Epithelial cell of prostate (primary cell): ENCODE results near the gene NDUFS6.
"Not testable (repeated sequence)": the region's sequence is repeated elsewhere in the genome, so short reads cannot be mapped to it uniquely, and the experiment has no call there.

Source experiments
- DNase-seq: peaks from one replicate; pipeline ENCODE4 v3.0.0-alpha.2; 2011; ENCODE audit warnings: low read depth, low spot score
- H3K27ac ChIP-seq: fragments of 450-650 bp; 2 replicates; pipeline ENCODE4 v1.5.1; 2017; ENCODE audit warnings: mild to moderate bottlenecking

NDUFS6 gene

GRCh38 chr5:1827886-1828397 is 26.7 kb downstream of the NDUFS6 start:
- DNase-seq = no peak
- no peak overlapping the region for H3K27ac ChIP-seq

- DNase-seq = no peak
Measured at GRCh38 chr5:1830571-1831228, 29.5 kb downstream of the NDUFS6 start.

GRCh38 chr5:1831257-1831656 is 30.1 kb downstream of the NDUFS6 start:
- DNase-seq = no peak
- H3K27ac ChIP-seq = no peak overlapping the region

More at GRCh38 chr5:1830571-1831228, 29.5 kb downstream of the NDUFS6 start:
- H3K27ac ChIP-seq = no peak overlapping the region

- DNase-seq = no peak
- H3K27ac ChIP-seq = no peak overlapping the region
Measured at GRCh38 chr5:1831677-1832313, 30.6 kb downstream of the NDUFS6 start.

- no peak for DNase-seq
- no peak overlapping the region for H3K27ac ChIP-seq
Measured at GRCh38 chr5:1832511-1833250, 31.5 kb downstream of the NDUFS6 start.

GRCh38 chr5:1833264-1834021 is 32.2 kb downstream of the NDUFS6 start:
- no peak overlapping the region for H3K27ac ChIP-seq
- no peak for DNase-seq

- H3K27ac ChIP-seq = no peak overlapping the region
- DNase-seq = no peak
Measured at GRCh38 chr5:1834022-1834551, 32.9 kb downstream of the NDUFS6 start.

GRCh38 chr5:1834721-1835429 is 33.7 kb downstream of the NDUFS6 start:
- DNase-seq = no peak
- no peak overlapping the region for H3K27ac ChIP-seq

GRCh38 chr5:1835431-1835830 is 34.2 kb downstream of the NDUFS6 start:
- no peak overlapping the region for H3K27ac ChIP-seq
- no peak for DNase-seq

GRCh38 chr5:1836176-1836890 is 35.1 kb downstream of the NDUFS6 start:
- no peak for DNase-seq
- no peak overlapping the region for H3K27ac ChIP-seq

GRCh38 chr5:1836891-1837880 is 36.0 kb downstream of the NDUFS6 start:
- no peak for DNase-seq

GRCh38 chr5:1838013-1838412 is 36.8 kb downstream of the NDUFS6 start:
- no peak overlapping the region for H3K27ac ChIP-seq
- DNase-seq = no peak

More at GRCh38 chr5:1836891-1837880, 36.0 kb downstream of the NDUFS6 start:
- no peak overlapping the region for H3K27ac ChIP-seq

- H3K27ac ChIP-seq = no peak overlapping the region
- DNase-seq = no peak
Measured at GRCh38 chr5:1840071-1840547, 38.9 kb downstream of the NDUFS6 start.

- H3K27ac ChIP-seq = no peak overlapping the region
- no peak for DNase-seq
Measured at GRCh38 chr5:1840741-1841521, 39.7 kb downstream of the NDUFS6 start.

- no peak overlapping the region for H3K27ac ChIP-seq
- no peak for DNase-seq
Measured at GRCh38 chr5:1842004-1842819, 41.0 kb downstream of the NDUFS6 start.

GRCh38 chr5:1843761-1844160 is 42.6 kb downstream of the NDUFS6 start:
- DNase-seq, H3K27ac ChIP-seq: not testable (repeated sequence)
